ENCODE data around the gene DGLUCY. TPM values are rescaled to one million over a fixed set of nuclear protein-coding genes. Genes with fewer than 3 reads are reported as not detected.

DGLUCY gene
- total and polyA plus RNA-seq, 2 of the 8 experiments (the other 6 are each of a cell fraction or from before 2014, with no cell fraction given), result 24.9 to 31.8 TPM

DNA sequence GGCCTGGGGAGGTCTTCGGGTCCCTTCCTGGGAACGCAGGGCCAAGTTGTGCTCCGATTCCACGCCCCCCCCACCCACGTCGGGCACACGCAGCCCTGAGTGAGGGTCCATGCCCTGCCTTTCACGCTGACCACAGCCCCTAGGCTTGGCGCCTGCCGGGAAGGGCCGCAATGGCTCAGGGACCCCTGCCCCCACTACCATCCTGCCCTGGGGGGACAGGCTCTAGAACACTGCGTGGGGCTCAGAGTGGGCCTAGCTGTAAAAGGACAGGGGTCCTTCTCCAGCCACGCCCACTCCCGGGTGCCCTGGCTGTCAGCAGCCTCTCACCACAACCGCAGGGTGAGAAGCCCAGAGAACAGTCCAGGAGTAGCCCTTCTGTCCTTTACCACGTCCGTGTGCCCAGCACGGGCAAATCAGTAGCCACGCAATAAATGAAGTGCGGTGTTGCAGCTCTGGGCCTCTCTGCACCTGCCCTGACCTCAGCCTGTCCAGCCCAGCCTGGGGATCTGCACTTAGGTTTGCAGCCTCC is 140.0 kb downstream of the DGLUCY start:
- Histone ChIP-seq H4K5ac (ENCODE audit: insufficient read length, low read depth, low read length) (no peak overlapping the region), H3K4me1 (replicated peaks in 1 of 4; ENCODE audit: control insufficient read depth in 3 of 4, insufficient read depth in 4 of 4, low read length in 3 of 4) (peaks cover 0 to 10% (median 8%) of the 10 kb centered on the region in 4 experiments; a peak in 6 of 7 replicates), H2BK20ac (ENCODE audit: low read length) (no peak overlapping the region), H3K23me2 (ENCODE audit: low read depth, low read length) (peaks cover 15% of the 10 kb centered on the region), H4K8ac (ENCODE audit: extremely low read depth, insufficient read depth, low read length) (peak overlapping the region; percentile 47), H3K36me3 (ENCODE audit: control insufficient read depth in 2 of 4, insufficient read depth in 4 of 4, low read length in 3 of 4) (no peaks in the 10 kb centered on the region), H3K9me3 (ENCODE audit: insufficient read depth in 2 of 2, low read depth in 1 of 2, low read length in 1 of 2) (no peaks in the 10 kb centered on the region), H2BK120ac (replicated peaks; ENCODE audit: low read depth, low read length) (no peak overlapping the region), H3K27ac (ENCODE audit: low read depth, low read length) (no peak overlapping the region), H2BK12ac (ENCODE audit: low read depth, low read length) (peak overlapping the region; percentile 90; the same call in 1 of the 2 replicates), H2BK15ac (ENCODE audit: low read length) (0 out of 2 replicates have a peak overlapping the region, but pooled peaks have one; percentile 46), H3K4ac (replicated peaks; ENCODE audit: insufficient read length, low read depth, low read length) (no peak overlapping the region), H2AK5ac (ENCODE audit: low read depth, low read length) (no peak overlapping the region), H2BK5ac (ENCODE audit: low read depth, low read length) (no peak overlapping the region), H3K18ac (ENCODE audit: extremely low read depth, low read length) (peak overlapping the region; percentile 60), H2AFZ (ENCODE audit: low read length) (peak overlapping the region; percentile 88; the same call in 1 of the 2 replicates), H3K79me1 (ENCODE audit: low read depth, low read length) (no peaks in the 10 kb centered on the region), H3K9ac (replicated peaks in 1 of 4; ENCODE audit: extremely low read depth in 1 of 4, low read depth in 3 of 4, low read length in 3 of 4) (peak overlapping the region in 2 of 4 experiments; percentile 23 to 25; a peak in 4 of 7 replicates), H3K14ac (ENCODE audit: insufficient read length) (no peak overlapping the region), H3K27me3 (replicated peaks in 1 of 4; ENCODE audit: control insufficient read depth in 3 of 4, extremely low read depth in 1 of 4, insufficient read depth in 3 of 4, low read length in 3 of 4) (peaks cover 0 to 16% (median 9%) of the 10 kb centered on the region in 4 experiments; a peak in 6 of 7 replicates), H4K20me1 (replicated peaks in 1 of 2; ENCODE audit: control insufficient read depth in 1 of 2, insufficient read depth in 2 of 2, low read length in 2 of 2) (no peaks in the 10 kb centered on the region), H3K23ac (ENCODE audit: insufficient read length) (no peak overlapping the region), H3K56ac (replicated peaks; ENCODE audit: insufficient read length, low read depth, low read length) (no peak overlapping the region), H3K4me3 (ENCODE audit: extremely low read depth in 1 of 4, insufficient read depth in 2 of 4, low read depth in 3 of 4, low read length in 4 of 4) (peak overlapping the region; percentile 60 to 81 (median 65)), H3K4me2 (ENCODE audit: insufficient read depth in 1 of 2, low read depth in 2 of 2, low read length in 2 of 2) (peak overlapping the region; percentile 73 to 95), H3K79me2 (ENCODE audit: control insufficient read depth in 1 of 2, insufficient read depth in 2 of 2, low read length in 2 of 2) (no peaks in the 10 kb centered on the region), H4K91ac (replicated peaks; ENCODE audit: insufficient read length, low read length) (peak overlapping the region; percentile 86)
- CTCF ChIA-PET (ENCODE audit: partially characterized antibody), result interaction anchor here (1.0 to 3.7 kb wide), 2 partner anchors 9 to 52 kb away, joined by 3 to 16 read pairs; partner anchors contain the start of gene GPR68
- WGBS, 2 experiments (ENCODE audit: extremely low coverage in 1 of 2, insufficient coverage in 1 of 2, insufficient read length in 1 of 2, insufficient replicate concordance in 2 of 2, low coverage in 1 of 2, low lambda C conversion rate in 2 of 2, missing lambda C conversion rate in 1 of 2), result 19% methylated on average over 20 of the region's 20 CpGs; no CpG with 5 or more reads in 1 of the 2 experiments
- FAIRE-seq (no peak), DNase-seq (ENCODE audit: low read depth in 1 of 2, low spot score in 2 of 2) (peak in 1 of 2 experiments; percentile 63)
- POLR2A ChIA-PET (ENCODE audit: partially characterized antibody), result interaction anchor here (1.1 to 3.7 kb wide), 2 partner anchors 10 to 20 kb away, joined by 3 to 15 read pairs; no protein-coding TSS in a partner anchor
- TF ChIP-seq SRF (IDR thresholded peaks at IDR 0.05; ENCODE audit: low read depth, low read length) (no peak), GABPA (IDR thresholded peaks at IDR 0.05; ENCODE audit: borderline replicate concordance, insufficient read depth, low read length) (no peak), TAF7 (optimal IDR thresholded peaks at IDR 0.05; ENCODE audit: borderline replicate concordance, low read depth, low read length) (peak; percentile 47), CHD1 (IDR thresholded peaks at IDR 0.05; ENCODE audit: low read depth, low read length) (no peak), BACH1 (IDR thresholded peaks at IDR 0.05; ENCODE audit: low read length) (0 out of 2 replicates have a peak, but pooled peaks have one; percentile 1), EP300 (IDR thresholded peaks at IDR 0.05; ENCODE audit: borderline replicate concordance in 1 of 2, low read depth in 2 of 2, low read length in 2 of 2) (no peak), JUND (IDR thresholded peaks at IDR 0.05; ENCODE audit: low read length) (no peak), RBBP5 (IDR thresholded peaks at IDR 0.05; ENCODE audit: borderline replicate concordance, low read depth, low read length) (no peak), KDM4A (IDR thresholded peaks at IDR 0.05; ENCODE audit: low read depth, low read length, severe bottlenecking) (peak; percentile 32), POLR2AphosphoS5 (IDR thresholded peaks at IDR 0.05; ENCODE audit: low read depth, low read length) (peak; percentile 53; the same call in 1 of the 2 replicates)
- TF ChIP-seq, protein P1, sequence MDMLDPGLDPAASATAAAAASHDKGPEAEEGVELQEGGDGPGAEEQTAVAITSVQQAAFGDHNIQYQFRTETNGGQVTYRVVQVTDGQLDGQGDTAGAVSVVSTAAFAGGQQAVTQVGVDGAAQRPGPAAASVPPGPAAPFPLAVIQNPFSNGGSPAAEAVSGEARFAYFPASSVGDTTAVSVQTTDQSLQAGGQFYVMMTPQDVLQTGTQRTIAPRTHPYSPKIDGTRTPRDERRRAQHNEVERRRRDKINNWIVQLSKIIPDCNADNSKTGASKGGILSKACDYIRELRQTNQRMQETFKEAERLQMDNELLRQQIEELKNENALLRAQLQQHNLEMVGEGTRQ (IDR thresholded peaks at IDR 0.05; ENCODE audit: low read length), result no peak
